Measurements from ENCODE around the gene FAM120B.

- no peak for TF ChIP-seq CTCF (conservative IDR thresholded peaks at IDR 0.05 in 1 of 2, IDR thresholded peaks at IDR 0.05 in 1 of 2; ENCODE audit: low read depth in 1 of 2, low read length in 2 of 2)
- no peak for TF ChIP-seq EZH2 (IDR thresholded peaks at IDR 0.05; ENCODE audit: low read length, missing control alignments)
Measured at GRCh38 chr6:170267688-170268087, 38.9 kb upstream of the FAM120B start.
